A673 (cell line): Measurements from ENCODE around the gene TRIM14. TPM values are rescaled to one million over a fixed set of nuclear protein-coding genes. Genes with fewer than 3 reads are reported as not detected.
"Not testable (repeated sequence)": the region's sequence is repeated elsewhere in the genome, so short reads cannot be mapped to it uniquely, and the experiment has no call there.

Experiments
- BruUV-seq: library from RNA; stranded (reverse); fragments of 400-500 nt; replicated peaks from 2 replicates; lab custom pipeline; 2021; lab: Mats Ljungman, UMichigan
- CTCF ChIA-PET: fragments of 300-600 bp; sonication (Branson Sonifier 250); formaldehyde crosslinking; loops from one replicate; lab custom pipeline; 2022; ENCODE audit warnings: antibody characterized with exemption; lab: Charles Lee
- POLR2A ChIA-PET: fragments of 300-600 bp; sonication (Branson Sonifier 250); formaldehyde crosslinking; loops from one replicate; lab custom pipeline; 2022; ENCODE audit warnings: antibody characterized with exemption; ENCODE audit not compliant: low non-redundant PET; lab: Charles Lee
- DNase-seq: peaks from one replicate; pipeline ENCODE4 v3.0.0-alpha.2; 2015; ENCODE audit warnings: low spot score
- H3K27ac ChIP-seq: fragments of 200-600 bp; sonication (generic); 2 replicates; pipeline ENCODE4 v1.5.1; 2016; ENCODE audit warnings: mixed run types, low read depth, mild to moderate bottlenecking, mixed read lengths, antibody characterized with exemption, low read length; ENCODE audit not compliant: poor library complexity, severe bottlenecking
- H3K27me3 ChIP-seq: fragments of 200-600 bp; sonication (generic); replicated peaks from 2 replicates; pipeline ENCODE4 v1.6.1; 2017; ENCODE audit warnings: mixed run types, low read depth, mild to moderate bottlenecking, mixed read lengths, antibody characterized with exemption, low read length; ENCODE audit not compliant: insufficient read depth, poor library complexity
- H3K36me3 ChIP-seq: fragments of 200-600 bp; sonication (generic); 2 replicates; pipeline ENCODE4 v1.6.1; 2016; ENCODE audit warnings: mixed run types, mild to moderate bottlenecking, mixed read lengths, antibody characterized with exemption, low read length; ENCODE audit not compliant: insufficient read depth, poor library complexity, severe bottlenecking
- H3K4me1 ChIP-seq: fragments of 200-600 bp; sonication (generic); 2 replicates; pipeline ENCODE4 v1.6.1; 2017; ENCODE audit warnings: mixed run types, mild to moderate bottlenecking, mixed read lengths, antibody characterized with exemption, low read length; ENCODE audit not compliant: insufficient read depth, poor library complexity, severe bottlenecking
- H3K4me3 ChIP-seq: fragments of 200-600 bp; sonication (generic); 2 replicates; pipeline ENCODE4 v1.5.1; 2016; ENCODE audit warnings: low read depth, mixed run types, mild to moderate bottlenecking, mixed read lengths, low read length; ENCODE audit not compliant: poor library complexity, severe bottlenecking
- H3K9me3 ChIP-seq: fragments of 200-600 bp; sonication (generic); 2 replicates; pipeline ENCODE4 v1.6.1; 2016; ENCODE audit warnings: mixed run types, low read depth, mild to moderate bottlenecking, mixed read lengths, antibody characterized with exemption, low read length; ENCODE audit not compliant: poor library complexity, severe bottlenecking
- EZH2 ChIP-seq: fragments of 200-600 bp; sonication (generic); IDR thresholded peaks from 2 replicates; pipeline ENCODE4 v1.6.1; 2017; ENCODE audit warnings: borderline replicate concordance, low read depth, mild to moderate bottlenecking, mixed read lengths, antibody characterized with exemption, low read length; ENCODE audit not compliant: poor library complexity, severe bottlenecking
- intact Hi-C: fragments of 100-400 bp; cut with micrococcal nuclease; formaldehyde crosslinking; loops from one replicate; pipeline ENCODE4 v1.10.0; 2022; ENCODE audit not compliant: unreplicated experiment
- total RNA-seq: library from RNA; stranded (reverse); gene quantifications from 2 replicates; pipeline ENCODE4 v1.2.3, GENCODE V29; 2021
- TF ChIP-seq, protein P1 (sequence below): fragments of 300-800, 200-600 bp; sonication (generic); conservative IDR thresholded peaks from 2 replicates; pipeline ENCODE4 v1.5.1; 2017; ENCODE audit warnings: low read depth, mild to moderate bottlenecking, antibody characterized with exemption, low read length, moderate library complexity, mixed read lengths

TRIM14 gene
- total RNA-seq, 1 experiment from 2014 or later: 3.8 TPM

- CTCF ChIA-PET: no interaction called here
- H3K27me3 ChIP-seq: no peaks in the 10 kb centered on the region
- DNase-seq: peak; percentile 72
- H3K27ac ChIP-seq: no peak overlapping the region
- intact Hi-C loops: no loop called here
- no peaks in the 10 kb centered on the region for H3K4me1 ChIP-seq
- no peaks in the 10 kb centered on the region for H3K9me3 ChIP-seq
- H3K4me3 ChIP-seq: no peak overlapping the region
- no peaks in the 10 kb centered on the region for H3K36me3 ChIP-seq
- TF ChIP-seq, protein P1, sequence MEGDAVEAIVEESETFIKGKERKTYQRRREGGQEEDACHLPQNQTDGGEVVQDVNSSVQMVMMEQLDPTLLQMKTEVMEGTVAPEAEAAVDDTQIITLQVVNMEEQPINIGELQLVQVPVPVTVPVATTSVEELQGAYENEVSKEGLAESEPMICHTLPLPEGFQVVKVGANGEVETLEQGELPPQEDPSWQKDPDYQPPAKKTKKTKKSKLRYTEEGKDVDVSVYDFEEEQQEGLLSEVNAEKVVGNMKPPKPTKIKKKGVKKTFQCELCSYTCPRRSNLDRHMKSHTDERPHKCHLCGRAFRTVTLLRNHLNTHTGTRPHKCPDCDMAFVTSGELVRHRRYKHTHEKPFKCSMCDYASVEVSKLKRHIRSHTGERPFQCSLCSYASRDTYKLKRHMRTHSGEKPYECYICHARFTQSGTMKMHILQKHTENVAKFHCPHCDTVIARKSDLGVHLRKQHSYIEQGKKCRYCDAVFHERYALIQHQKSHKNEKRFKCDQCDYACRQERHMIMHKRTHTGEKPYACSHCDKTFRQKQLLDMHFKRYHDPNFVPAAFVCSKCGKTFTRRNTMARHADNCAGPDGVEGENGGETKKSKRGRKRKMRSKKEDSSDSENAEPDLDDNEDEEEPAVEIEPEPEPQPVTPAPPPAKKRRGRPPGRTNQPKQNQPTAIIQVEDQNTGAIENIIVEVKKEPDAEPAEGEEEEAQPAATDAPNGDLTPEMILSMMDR: peak; percentile 16; the same call in 1 of the 2 replicates
- TF ChIP-seq EZH2: no peak
- POLR2A ChIA-PET: no interaction called here
- no TSS peak for BruUV-seq
Observed at GRCh38 chr9:98132806-98133631, 14.0 kb upstream of the TRIM14 start.

- Histone ChIP-seq H3K4me3 (no peak overlapping the region), H3K36me3 (no peaks in the 10 kb centered on the region), H3K27ac (no peak overlapping the region), H3K9me3 (no peaks in the 10 kb centered on the region), H3K4me1 (no peaks in the 10 kb centered on the region), H3K27me3 (no peaks in the 10 kb centered on the region)
- intact Hi-C loops: no loop called here
- TF ChIP-seq, protein P1: no peak
- TF ChIP-seq EZH2: no peak
- DNase-seq: no peak
- ChIA-PET CTCF (no interaction called here), POLR2A (no interaction called here)
- no TSS peak for BruUV-seq
Observed at GRCh38 chr9:98132158-98132557, 13.1 kb upstream of the TRIM14 start.

DNA sequence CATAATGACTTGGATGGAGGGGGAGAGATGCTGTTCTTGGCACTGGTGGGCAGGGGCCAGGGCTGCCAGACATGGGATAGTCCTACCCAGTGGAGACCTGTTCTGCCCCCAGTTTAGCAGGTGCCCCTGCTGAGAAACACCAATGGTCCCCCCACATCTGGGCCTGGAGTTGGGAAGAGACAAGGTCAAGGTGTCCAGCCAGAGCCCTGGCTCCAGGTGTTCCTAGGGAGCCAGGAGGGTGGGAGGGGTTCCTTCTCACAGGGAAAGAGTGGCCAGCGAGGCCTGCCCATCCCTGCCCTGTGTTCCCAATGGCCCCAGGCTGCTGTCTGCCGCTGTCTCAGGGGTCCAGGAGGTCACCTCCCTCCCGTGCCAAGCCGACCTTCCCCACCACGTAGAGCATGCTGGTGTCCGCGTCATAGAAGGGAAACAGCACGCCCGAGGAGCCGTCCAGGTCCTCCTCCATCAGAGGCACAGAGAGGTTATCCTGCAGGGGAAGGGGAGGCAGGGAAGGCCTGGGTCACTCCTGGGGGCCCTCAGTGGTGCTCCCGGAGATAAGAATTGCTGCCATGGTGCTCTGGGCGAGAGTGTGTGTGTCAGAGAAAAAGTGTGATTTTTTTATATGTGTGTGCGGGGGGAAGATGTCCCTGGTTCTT is 11.7 kb upstream of the TRIM14 start:
- Histone ChIP-seq H3K4me1 (no peaks in the 10 kb centered on the region), H3K9me3 (no peaks in the 10 kb centered on the region), H3K27ac (no peak overlapping the region), H3K4me3 (no peak overlapping the region), H3K27me3 (no peaks in the 10 kb centered on the region), H3K36me3 (no peaks in the 10 kb centered on the region)
- CTCF ChIA-PET: no interaction called here
- POLR2A ChIA-PET: no interaction called here
- intact Hi-C loops: no loop called here
- DNase-seq: no peak
- no TSS peak for BruUV-seq
- TF ChIP-seq EZH2: no peak
- TF ChIP-seq, protein P1: no peak

GRCh38 chr9:98130060-98130459 is 11.0 kb upstream of the TRIM14 start:
- BruUV-seq, DNase-seq, H3K4me1 ChIP-seq, H3K9me3 ChIP-seq, intact Hi-C loops, H3K36me3 ChIP-seq, CTCF ChIA-PET, POLR2A ChIA-PET, H3K27ac ChIP-seq, H3K27me3 ChIP-seq, H3K4me3 ChIP-seq: not testable (repeated sequence)
